Endothelial cell of umbilical vein (primary cell): Measurements from ENCODE around the gene MED8.
A peak's percentile ranks its signal among the peaks of the same experiment; 100 is the strongest.

Experiments
- EZH2 ChIP-seq: IDR thresholded peaks from 2 replicates; pipeline ENCODE4 v1.6.1; 2012; ENCODE audit warnings: borderline replicate concordance, low read depth, mild to moderate bottlenecking, moderate library complexity, low read length, inconsistent platforms; ENCODE audit not compliant: severe bottlenecking
- GATA2 ChIP-seq: IDR thresholded peaks from 2 replicates; pipeline ENCODE4 v1.7.0; 2011; ENCODE audit warnings: low read depth, mild to moderate bottlenecking, moderate library complexity, mixed read lengths, low read length; ENCODE audit not compliant: insufficient read length, insufficient read depth
- POLR2A ChIP-seq: IDR thresholded peaks from 2 replicates; pipeline ENCODE4 v1.6.1; 2012; ENCODE audit warnings: low read depth, mild to moderate bottlenecking, control low read depth, low read length
- POLR2AphosphoS5 ChIP-seq: IDR thresholded peaks from 2 replicates; pipeline ENCODE4 v1.6.1; 2012; ENCODE audit warnings: low read depth, mild to moderate bottlenecking, control low read depth, low read length, moderate library complexity; ENCODE audit not compliant: insufficient read depth
- TF ChIP-seq, protein P1 (sequence below): IDR thresholded peaks from 2 replicates; pipeline ENCODE4 v1.6.1; 2011; ENCODE audit not compliant: insufficient read depth, insufficient read length
- TF ChIP-seq, protein P2 (sequence below), 2 donors: IDR thresholded peaks; 1 replicate in 1 of 2; 2 replicates in 1 of 2; pipeline ENCODE4 v1.5.1; 2011; ENCODE audit warnings: low read length in 2 of 2, mild to moderate bottlenecking in 2 of 2, moderate library complexity in 2 of 2, control low read depth in 1 of 2, inconsistent platforms in 1 of 2, low read depth in 1 of 2; ENCODE audit not compliant: insufficient read depth in 1 of 2; ENCODE audit errors: extremely low read depth in 1 of 2

DNA sequence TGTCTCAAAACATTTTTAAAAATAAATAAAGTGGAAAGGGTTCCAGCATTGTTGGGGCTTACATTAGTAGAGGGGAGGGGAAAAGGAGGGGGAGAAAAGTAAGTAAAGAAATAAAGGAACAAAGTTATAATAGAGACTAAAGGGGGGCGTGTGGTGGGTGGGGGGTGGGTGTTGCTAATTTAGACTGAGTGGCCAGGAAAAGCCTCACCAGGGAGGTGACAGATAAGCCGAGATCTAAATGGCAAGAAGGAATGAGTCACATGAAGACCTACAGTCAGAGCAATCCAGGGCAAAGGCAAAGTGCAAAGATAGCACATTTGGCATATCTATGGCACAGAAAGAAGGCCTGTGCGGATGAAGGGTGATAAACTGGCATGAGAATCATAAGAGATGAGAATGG lies 44.5 kb downstream of the MED8 start:
- TF ChIP-seq, protein P1, sequence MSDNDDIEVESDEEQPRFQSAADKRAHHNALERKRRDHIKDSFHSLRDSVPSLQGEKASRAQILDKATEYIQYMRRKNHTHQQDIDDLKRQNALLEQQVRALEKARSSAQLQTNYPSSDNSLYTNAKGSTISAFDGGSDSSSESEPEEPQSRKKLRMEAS = no peak
- TF ChIP-seq, protein P2, sequence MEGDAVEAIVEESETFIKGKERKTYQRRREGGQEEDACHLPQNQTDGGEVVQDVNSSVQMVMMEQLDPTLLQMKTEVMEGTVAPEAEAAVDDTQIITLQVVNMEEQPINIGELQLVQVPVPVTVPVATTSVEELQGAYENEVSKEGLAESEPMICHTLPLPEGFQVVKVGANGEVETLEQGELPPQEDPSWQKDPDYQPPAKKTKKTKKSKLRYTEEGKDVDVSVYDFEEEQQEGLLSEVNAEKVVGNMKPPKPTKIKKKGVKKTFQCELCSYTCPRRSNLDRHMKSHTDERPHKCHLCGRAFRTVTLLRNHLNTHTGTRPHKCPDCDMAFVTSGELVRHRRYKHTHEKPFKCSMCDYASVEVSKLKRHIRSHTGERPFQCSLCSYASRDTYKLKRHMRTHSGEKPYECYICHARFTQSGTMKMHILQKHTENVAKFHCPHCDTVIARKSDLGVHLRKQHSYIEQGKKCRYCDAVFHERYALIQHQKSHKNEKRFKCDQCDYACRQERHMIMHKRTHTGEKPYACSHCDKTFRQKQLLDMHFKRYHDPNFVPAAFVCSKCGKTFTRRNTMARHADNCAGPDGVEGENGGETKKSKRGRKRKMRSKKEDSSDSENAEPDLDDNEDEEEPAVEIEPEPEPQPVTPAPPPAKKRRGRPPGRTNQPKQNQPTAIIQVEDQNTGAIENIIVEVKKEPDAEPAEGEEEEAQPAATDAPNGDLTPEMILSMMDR (IDR thresholded peaks at IDR 0.05; ENCODE audit: extremely low read depth in 1 of 2, insufficient read depth in 1 of 2, low read depth in 1 of 2, low read length in 2 of 2) = no peak
- no peak for TF ChIP-seq POLR2A
- TF ChIP-seq POLR2AphosphoS5 = no peak
- TF ChIP-seq EZH2 = no peak
- TF ChIP-seq GATA2 = peak; percentile 46
